ENCODE data around the gene SPTBN5. TPM values are rescaled to one million over a fixed set of nuclear protein-coding genes. Genes with fewer than 3 reads are reported as not detected.

Gene SPTBN5
- total RNA-seq, 2 experiments from 2014 or later: 0.03 to 0.17 TPM

- BruUV-seq (replicated peaks): no TSS peak
- Histone ChIP-seq H3K4me2 (ENCODE audit: low read length) (no peak overlapping the region), H2AFZ (ENCODE audit: low read length) (no peak overlapping the region), H3K36me3 (ENCODE audit: insufficient read depth, low read length) (no peaks in the 10 kb centered on the region), H3K4me3 (ENCODE audit: low read depth, low read length, poor library complexity, severe bottlenecking) (no peak overlapping the region), H3K9me2 (ENCODE audit: insufficient read depth, low read length) (no peaks in the 10 kb centered on the region), H3K27ac (ENCODE audit: low read depth, low read length, poor library complexity, severe bottlenecking) (no peak overlapping the region), H3K9me3 (ENCODE audit: low read length) (no peaks in the 10 kb centered on the region), H3K4me1 (ENCODE audit: insufficient read depth, low read length, poor library complexity, severe bottlenecking) (no peaks in the 10 kb centered on the region), H4K20me1 (ENCODE audit: insufficient read depth, low read length) (no peaks in the 10 kb centered on the region), H3K79me2 (ENCODE audit: insufficient read depth, low read depth, low read length) (no peaks in the 10 kb centered on the region)
- intact Hi-C loops (cut with micrococcal nuclease; ENCODE audit: unreplicated experiment): no loop called here
- TF ChIP-seq CTCF (conservative IDR thresholded peaks at IDR 0.05; ENCODE audit: low read length): no peak
- no peak for TF ChIP-seq EZH2phosphoT487 (IDR thresholded peaks at IDR 0.05; ENCODE audit: borderline replicate concordance, low read depth, low read length)
- CTCF ChIA-PET (ENCODE audit: unreplicated experiment): no interaction called here
- POLR2A ChIA-PET: interaction anchor here (0.5 kb wide), 1 partner anchor 143 kb away, joined by 8 read pairs; no protein-coding TSS in a partner anchor
- no peak for DNase-seq (ENCODE audit: low spot score)
Measured at GRCh38 chr15:41816788-41817187, 77.1 kb downstream of the SPTBN5 start.

GRCh38 chr15:41814534-41814933 is 79.3 kb downstream of the SPTBN5 start:
- ChIA-PET POLR2A (no interaction called here), CTCF (ENCODE audit: unreplicated experiment) (no interaction called here)
- Histone ChIP-seq H3K4me1 (ENCODE audit: insufficient read depth, low read length, poor library complexity, severe bottlenecking) (peaks cover 12% of the 10 kb centered on the region), H3K36me3 (ENCODE audit: insufficient read depth, low read length) (no peaks in the 10 kb centered on the region), H4K20me1 (ENCODE audit: insufficient read depth, low read length) (no peaks in the 10 kb centered on the region), H3K79me2 (ENCODE audit: insufficient read depth, low read depth, low read length) (no peaks in the 10 kb centered on the region), H3K27ac (ENCODE audit: low read depth, low read length, poor library complexity, severe bottlenecking) (no peak overlapping the region), H3K4me2 (ENCODE audit: low read length) (no peak overlapping the region), H2AFZ (ENCODE audit: low read length) (no peak overlapping the region), H3K4me3 (ENCODE audit: low read depth, low read length, poor library complexity, severe bottlenecking) (no peak overlapping the region), H3K9me3 (ENCODE audit: low read length) (no peaks in the 10 kb centered on the region), H3K9me2 (ENCODE audit: insufficient read depth, low read length) (no peaks in the 10 kb centered on the region)
- BruUV-seq (replicated peaks): no TSS peak
- intact Hi-C loops (cut with micrococcal nuclease; ENCODE audit: unreplicated experiment): loop anchor here (5.0 kb wide), 4 partner anchors 88 to 347 kb away; no protein-coding TSS in a partner anchor
- no peak for DNase-seq (ENCODE audit: low spot score)
- TF ChIP-seq EZH2phosphoT487 (IDR thresholded peaks at IDR 0.05; ENCODE audit: borderline replicate concordance, low read depth, low read length): no peak
- no peak for TF ChIP-seq CTCF (conservative IDR thresholded peaks at IDR 0.05; ENCODE audit: low read length)

GRCh38 chr15:41813426-41813825 is 80.4 kb downstream of the SPTBN5 start:
- ChIA-PET POLR2A (no interaction called here), CTCF (ENCODE audit: unreplicated experiment) (interaction anchor here (5.2 kb wide), 1 partner anchor 40 kb away, joined by 67 read pairs; the partner anchor contains the start of gene MAPKBP1)
- H3K9me2 ChIP-seq (ENCODE audit: insufficient read depth, low read length): no peaks in the 10 kb centered on the region
- intact Hi-C loops (cut with micrococcal nuclease; ENCODE audit: unreplicated experiment): loop anchor here (5.0 kb wide), 4 partner anchors 89 to 346 kb away; no protein-coding TSS in a partner anchor
- no peak overlapping the region for H2AFZ ChIP-seq (ENCODE audit: low read length)
- H3K27ac ChIP-seq (ENCODE audit: low read depth, low read length, poor library complexity, severe bottlenecking): no peak overlapping the region
- H4K20me1 ChIP-seq (ENCODE audit: insufficient read depth, low read length): no peaks in the 10 kb centered on the region
- H3K36me3 ChIP-seq (ENCODE audit: insufficient read depth, low read length): no peaks in the 10 kb centered on the region
- peaks cover 16% of the 10 kb centered on the region for H3K4me1 ChIP-seq (ENCODE audit: insufficient read depth, low read length, poor library complexity, severe bottlenecking)
- H3K9me3 ChIP-seq (ENCODE audit: low read length): no peaks in the 10 kb centered on the region
- H3K4me3 ChIP-seq (ENCODE audit: low read depth, low read length, poor library complexity, severe bottlenecking): no peak overlapping the region
- H3K79me2 ChIP-seq (ENCODE audit: insufficient read depth, low read depth, low read length): no peaks in the 10 kb centered on the region
- TF ChIP-seq CTCF (conservative IDR thresholded peaks at IDR 0.05; ENCODE audit: low read length) (no peak), EZH2phosphoT487 (IDR thresholded peaks at IDR 0.05; ENCODE audit: borderline replicate concordance, low read depth, low read length) (no peak)
- no peak overlapping the region for H3K4me2 ChIP-seq (ENCODE audit: low read length)
- no peak for DNase-seq (ENCODE audit: low spot score)
- no TSS peak for BruUV-seq (replicated peaks)
